ENCODE results near the gene ZNF860.
"Not testable (repeated sequence)": the region's sequence is repeated elsewhere in the genome, so short reads cannot be mapped to it uniquely, and the experiment has no call there.

Gene ZNF860

DNA sequence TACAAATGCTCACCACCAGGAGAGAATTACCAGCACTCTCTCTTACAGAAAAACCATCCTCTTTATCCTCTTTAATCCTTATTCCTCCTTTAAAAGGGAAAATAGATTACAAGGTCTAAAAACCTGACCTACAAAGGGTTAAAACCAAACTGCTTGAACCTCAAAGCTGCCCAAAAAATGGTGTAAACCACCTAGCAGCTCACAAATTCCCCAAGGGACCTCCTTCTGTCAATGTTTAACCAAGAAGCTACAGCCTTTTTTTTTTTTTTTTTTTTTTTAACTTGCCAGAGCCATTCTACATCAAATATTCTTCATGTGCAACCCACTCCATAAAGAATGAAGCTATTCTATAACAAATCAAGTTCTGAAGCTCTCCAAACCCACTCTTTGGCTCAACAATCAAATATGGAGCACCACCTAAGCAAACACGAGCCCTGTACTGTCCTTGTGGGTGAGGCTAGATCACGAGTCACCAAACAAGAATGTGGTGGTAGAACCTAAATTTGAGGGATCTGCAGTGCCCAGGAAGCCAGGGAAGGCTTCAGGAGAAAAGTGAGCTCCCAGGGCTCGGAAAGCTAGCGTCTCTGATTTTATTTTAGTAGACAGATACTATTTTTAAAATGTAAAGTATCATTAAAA, 20.6 kb upstream of the ZNF860 start:
- peak; percentile 68 for DNase-seq (ENCODE audit: low read depth)

DNA sequence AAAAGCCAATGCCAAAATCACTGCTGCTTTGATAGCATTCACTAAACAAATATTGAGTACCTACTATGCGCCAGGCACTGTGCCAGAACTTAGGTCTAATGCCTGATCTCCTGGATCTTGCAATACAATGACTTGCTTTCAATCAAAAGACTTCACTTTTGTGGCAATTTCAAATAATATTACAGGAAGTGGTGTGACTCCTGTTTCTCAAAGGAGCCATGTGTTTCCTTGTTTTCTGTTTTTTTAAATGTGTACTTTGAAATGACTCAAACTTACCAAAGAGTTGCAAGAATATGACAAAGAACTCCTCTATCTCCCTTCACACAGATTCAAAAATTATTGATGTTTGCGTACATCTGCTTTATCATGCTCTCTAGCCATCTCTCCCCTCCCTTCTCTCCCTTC, 18.7 kb upstream of the ZNF860 start:
- DNase-seq (ENCODE audit: low read depth) = no peak

DNA sequence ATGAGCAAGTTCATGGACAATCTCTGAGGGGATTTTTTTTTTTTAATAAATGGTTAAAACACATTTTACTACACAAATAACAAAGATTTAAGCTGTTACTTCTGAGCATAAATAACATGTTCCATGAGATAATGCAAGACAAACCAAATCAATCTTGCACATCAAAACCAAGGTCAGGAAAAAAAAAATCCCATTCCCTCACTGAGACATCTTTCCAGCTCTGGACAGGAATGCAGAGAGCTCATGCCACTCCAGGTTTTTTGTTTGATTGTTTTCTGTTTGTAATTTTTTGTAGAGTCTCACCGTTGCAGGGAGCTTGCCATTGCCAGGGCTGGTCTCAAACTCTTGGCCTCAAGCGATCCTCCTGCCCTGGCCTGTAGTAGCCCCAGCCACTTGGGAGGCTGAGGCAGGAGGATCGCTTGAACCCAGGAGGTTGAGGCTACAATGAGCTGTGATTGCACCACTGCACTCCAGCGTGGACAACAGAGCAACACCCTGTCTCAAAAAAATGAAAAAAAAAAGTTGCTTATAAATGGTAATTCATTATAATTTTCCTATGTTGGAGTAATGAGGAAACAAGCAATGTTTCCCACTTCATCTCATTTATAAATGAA, 14.5 kb upstream of the ZNF860 start:
- no peak for DNase-seq (ENCODE audit: low read depth)

DNA sequence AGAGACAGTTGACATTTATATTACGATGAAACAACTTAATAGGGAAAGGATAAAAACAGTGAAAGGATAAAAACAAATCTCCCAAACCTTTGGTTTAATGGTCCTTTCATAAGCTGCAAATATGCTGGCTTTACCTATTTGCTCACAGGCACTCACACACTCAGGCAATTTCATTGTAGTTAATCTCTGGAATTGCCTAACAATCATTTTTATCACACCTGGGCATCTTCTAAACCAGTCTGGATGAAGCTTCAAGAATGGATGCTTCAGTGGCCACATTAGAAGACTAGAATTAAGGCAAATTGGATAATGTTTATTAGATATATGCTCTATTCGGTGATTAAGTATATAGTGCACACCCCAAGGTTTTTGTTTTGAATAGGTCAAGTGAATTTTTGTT, 14.0 kb upstream of the ZNF860 start:
- DNase-seq (ENCODE audit: low read depth) = no peak

DNA sequence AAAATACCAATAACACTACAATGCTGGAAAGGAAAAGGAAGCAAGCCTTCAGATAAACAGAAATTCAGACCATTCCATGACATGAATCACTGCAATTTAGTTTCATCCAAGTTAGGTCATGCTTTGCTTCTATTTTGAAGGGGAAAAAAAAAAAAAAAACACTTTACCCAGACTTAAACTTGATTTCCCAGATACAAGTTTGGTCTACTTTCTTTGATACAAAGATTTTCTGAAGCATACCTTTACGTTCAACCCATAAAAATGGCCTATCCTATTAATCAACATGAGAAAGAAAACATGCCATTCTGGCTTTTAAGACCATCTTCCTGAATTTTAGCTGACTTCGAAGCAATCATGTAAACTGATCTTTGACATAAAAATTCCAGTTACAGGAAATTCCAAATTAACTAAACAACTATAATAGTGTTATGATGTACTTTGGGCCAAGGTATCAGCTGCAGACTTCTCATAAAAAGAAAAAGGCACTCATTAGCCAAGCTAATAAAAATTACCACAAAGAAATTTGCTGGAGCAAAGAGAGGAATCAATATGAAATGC, 13.1 kb upstream of the ZNF860 start:
- DNase-seq (ENCODE audit: low read depth) = peak; percentile 79

DNA sequence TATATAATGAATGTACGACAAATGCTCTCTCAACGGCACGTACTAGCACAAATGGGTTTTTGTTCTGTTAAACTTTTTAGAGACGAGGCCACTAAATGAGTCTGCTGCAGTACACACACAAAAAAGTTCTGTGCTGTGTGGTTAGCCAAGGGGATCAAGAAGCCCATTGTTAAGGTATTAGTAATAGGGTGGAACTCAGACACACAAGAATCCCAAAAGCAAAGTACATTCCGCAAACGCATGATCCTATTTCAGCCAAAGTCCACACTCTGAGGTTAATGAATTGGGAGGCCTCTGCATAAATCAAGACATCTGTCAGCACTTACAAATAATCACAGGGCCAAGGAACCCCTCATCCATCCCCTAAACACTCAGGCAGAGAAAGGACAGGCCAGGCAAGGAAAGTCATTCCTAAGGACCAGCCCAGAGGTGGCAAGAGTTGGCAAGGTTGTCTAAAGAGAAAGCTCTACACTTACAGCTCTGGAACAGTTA, 12.6 kb upstream of the ZNF860 start:
- DNase-seq (ENCODE audit: low read depth) = peak; percentile 94

DNA sequence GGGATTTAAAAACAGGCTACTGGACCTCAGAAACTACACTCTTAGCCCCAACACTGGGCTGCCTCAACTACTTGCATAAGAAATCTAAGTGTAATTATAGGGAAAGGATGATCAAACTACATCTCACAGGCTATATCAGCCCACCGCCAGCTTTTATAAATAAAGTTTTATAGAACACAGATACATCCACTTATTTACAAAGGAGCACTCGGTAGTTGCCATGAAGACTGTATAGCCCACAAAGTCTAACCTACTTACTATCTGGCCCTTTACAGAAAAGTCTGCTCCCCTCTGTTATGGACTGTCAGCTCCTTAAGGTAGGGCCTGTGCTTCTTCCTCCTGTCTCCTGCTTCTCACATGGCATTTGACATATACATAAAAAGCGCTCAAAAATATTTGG, 9.9 kb upstream of the ZNF860 start:
- DNase-seq (ENCODE audit: low read depth) = no peak

DNA sequence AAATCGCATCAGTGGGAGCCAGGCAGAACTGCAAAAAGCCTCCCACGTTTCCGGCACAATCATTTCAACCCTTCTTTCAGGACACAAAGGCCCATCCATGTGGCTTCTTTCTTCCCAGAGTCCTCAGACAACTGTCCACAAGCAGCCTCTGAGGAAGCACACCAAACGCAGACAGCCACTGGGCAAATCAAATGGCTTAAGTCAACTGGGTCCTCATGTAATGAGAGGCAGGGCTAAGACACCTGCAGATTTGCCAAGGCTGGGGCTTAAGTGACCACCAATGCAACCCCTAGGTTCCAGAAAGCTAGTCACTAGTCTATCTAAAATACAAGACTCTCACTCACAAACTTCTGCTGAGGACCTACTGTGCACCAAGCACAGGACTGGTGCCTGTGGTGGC, 8.5 kb upstream of the ZNF860 start:
- no peak for DNase-seq (ENCODE audit: low read depth)

DNA sequence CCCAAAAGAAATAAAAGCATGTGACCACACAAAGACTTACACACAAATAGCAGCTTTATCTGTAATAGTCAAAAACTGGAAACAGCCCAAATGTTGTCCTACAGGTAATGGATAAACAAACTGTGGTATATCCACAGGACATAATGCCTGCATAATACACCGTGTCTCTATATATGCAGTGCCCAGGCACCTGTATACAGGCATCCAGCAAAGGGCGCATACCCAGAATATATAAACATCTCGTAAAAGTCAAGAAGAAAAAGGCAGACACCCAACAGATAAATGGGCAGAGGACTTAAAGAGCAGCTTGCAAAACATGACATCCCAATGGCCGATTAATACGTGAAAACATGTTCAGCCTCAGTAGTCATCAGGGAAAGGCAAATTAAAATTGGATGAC, 7.7 kb upstream of the ZNF860 start:
- DNase-seq (ENCODE audit: low read depth) = no peak

DNA sequence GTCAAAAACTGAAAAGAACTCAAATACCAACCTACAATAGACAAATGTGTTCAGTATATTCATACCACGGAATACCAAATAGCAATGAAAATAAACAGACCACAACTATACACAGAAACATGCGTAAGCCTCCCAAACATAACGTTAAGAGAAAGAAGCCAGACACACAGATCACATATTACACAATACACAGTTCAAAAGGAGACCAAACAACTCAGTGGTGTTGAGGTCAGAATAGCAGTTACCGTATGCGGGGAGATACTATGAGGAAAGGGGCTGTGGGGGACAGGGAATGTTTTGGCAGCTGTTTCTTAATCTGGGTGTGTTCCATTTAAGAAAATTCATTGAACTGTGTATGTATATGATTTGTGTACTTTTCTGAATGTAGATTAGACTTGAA, 7.1 kb upstream of the ZNF860 start:
- no peak for DNase-seq (ENCODE audit: low read depth)

DNA sequence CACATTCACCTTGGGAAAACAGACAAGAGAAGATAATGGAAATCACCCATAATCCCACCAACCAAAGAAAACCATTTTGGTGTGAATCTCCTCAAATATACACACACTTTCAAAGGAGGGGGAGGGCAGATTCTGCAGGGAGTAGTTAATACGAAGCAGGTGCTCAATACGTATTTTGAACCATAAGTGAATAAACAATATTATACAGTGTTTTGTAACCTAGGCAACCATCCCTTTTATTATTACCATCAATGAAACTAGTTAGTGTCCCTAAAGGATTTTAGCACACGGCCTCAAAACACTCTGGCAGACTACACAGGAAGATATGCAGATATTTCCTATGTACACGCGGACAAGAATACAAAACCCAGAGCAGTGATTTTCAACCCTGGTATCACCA, 6.6 kb upstream of the ZNF860 start:
- no peak for DNase-seq (ENCODE audit: low read depth)

DNA sequence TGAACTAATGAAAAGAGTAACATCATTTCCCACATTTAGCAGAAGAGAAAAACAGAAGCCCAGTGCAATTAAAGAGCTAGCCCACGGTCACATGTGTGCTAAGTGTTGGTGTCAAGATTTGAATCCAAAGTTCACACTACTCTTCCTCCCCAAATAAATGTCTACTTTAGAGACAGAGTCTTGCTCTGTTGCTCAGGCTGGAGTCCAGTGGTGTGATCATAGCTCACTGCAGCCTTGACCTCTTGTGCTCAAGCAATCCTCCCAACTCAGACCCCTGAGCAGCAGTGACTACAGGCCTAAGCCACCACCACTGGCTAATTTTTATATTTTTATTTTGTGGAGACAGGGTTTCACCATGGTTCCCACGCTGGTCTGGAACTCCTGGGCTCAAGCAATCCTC, 5.2 kb upstream of the ZNF860 start:
- no peak for DNase-seq (ENCODE audit: low read depth)

DNA sequence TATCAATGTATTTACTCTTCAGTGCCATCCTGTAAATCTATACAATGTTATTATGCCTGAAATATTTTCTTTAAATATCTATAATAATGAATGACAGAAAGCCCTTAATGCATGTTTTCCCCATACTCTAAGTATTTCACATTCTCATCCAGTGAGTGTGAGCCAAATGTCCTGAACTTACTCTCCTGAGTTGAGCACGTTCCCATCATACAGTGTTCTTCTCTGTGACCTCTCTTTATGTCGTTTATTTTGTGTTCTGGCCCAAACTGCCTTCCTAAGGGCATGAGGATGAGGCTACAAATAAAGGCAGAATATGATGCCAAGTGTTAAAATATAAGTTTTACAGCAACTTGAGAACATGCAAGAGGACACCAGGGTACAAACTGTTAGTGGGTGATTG, 3.8 kb upstream of the ZNF860 start:
- no peak for DNase-seq (ENCODE audit: low read depth)

DNA sequence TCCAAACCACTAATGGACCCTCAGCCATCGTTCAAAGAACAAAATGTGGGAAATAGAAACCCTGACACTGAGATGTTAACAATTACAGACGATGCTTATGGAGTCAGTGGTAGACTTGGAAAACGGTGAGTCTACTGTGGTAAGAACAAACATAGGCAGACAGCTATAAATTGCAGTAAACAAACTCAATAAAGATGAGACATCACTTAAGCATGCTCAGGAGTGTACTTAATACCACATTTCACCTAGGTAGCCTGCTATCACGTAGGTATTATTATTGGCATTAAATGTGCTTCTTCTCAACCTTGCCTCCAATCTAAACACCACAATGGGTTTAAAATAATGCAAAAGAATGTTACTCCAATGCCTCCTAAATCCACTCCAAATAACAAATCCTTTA, 3.0 kb upstream of the ZNF860 start:
- DNase-seq (ENCODE audit: low read depth) = no peak

DNA sequence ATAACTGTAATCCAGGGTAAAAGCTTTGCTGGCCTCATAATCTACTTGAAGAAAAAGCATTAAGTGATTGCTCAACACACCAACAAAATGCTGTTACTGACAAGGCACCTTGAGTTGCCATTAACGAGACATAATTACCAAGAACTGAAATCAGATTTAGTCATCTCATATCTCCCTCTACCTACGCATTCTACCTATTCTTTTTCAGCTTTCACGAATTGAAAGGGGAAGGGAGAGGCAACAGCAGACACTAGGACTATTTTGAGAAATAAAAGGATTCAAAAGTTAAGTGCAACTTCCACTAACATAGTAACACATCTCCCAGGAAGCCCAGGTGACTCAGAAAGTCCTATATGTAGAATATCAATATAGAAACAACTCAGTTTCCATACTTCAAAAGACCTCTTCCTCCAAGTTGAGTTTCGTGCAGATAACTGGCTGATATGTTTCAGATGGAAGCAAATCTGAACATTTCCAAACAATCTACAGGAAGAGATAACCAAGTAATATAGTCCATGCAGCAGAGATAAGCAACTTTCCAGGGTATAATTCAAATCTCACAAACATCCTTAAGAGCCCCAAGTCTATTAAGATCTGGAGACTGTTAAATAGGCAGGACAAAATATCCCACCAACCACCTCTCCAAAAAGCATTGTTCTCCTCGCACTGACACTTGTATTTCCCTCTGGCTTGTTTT, 2.4 kb upstream of the ZNF860 start:
- no peak for DNase-seq (ENCODE audit: low read depth)

DNA sequence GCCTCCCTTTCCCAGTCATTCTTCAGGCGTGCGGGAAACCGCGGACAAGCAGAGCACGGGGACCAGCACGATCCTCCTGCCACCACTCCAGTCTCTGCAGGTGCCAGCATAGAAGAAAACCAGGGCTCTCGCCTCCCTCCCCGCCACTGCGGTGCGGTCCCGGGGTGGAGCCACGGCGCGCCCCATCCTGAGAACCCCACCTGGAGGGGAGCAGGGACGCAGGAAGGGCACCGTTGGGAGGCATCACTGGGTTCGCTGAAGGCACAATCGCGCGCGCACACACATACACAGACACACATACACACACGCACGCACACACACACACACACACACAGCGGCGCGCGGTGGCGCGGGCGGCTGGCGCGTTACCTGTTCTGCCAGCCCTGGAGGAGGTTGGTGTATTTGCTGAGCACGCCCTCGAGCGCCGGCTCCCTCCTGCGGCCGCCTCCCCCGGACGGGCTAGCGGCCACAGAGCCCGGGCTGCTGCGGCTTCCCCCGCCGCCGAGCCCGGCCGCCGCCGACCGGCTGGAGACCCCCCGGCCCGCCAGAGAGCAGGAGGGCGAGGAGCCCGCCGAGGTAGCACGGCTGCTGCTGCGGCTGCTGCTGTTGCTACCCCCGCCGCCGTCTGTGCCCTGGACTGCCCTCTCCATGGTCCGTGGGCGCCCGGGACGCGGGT, 882 bp upstream of the ZNF860 start:
- peak; percentile 47 for DNase-seq (ENCODE audit: low read depth)

DNA sequence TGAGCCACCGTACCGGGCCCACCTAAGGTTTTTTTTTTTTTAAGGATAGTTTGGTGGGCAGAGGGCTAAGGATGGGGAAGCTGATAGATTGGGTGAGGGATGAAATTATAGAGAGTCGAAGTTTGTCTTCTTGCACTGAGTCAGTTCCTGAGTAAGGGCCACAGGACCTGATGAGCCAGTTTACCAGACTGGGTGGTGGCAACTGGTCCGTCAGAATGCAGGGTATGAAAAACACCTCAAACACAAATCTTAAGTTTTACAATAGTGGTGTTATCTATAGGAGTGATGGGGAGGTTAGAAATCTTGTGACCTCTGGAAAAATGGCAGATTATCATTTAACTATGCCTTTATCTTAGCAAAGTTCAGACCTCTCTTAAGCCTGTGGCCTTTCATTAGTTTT, 2.8 kb downstream of the ZNF860 start:
- DNase-seq (ENCODE audit: low read depth) = no peak

DNA sequence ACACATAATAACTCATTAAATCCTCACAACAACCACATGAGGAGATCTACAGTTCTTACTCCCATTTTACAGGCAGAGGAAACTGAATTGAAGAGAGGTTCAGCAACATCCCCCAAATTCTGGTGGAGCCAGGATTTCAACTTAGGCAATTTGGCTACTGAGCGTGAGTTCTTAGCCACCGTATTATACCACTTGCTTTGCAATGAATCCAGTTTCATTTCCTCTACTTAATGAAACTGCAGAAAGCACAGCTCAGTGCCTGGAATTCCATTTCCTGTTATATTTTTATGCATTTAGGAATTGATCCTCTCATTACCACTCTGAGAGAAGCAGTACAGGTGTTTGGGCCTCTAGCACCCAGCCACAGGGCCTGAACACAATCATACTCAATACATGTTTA, 4.3 kb downstream of the ZNF860 start:
- no peak for DNase-seq (ENCODE audit: low read depth)

DNA sequence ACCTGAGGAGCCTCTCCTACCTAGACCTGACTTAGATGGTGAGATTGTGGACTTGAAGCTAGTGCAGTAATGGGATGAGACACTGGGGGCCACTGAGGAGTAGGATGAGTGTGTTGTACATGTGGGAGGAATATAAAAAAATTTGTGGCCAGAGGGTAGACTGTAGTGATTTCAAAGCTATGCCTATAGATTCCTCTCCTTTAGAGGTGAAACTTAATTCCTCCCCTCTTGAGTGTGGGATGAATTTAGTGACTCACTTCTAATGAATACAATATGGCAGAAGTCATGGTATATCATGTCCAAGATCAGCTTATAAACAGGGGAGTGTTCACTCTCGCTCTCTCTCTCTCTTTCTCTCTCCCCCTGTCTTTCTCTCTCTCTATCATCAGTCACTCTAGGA, 6.7 kb downstream of the ZNF860 start:
- DNase-seq (ENCODE audit: low read depth) = peak; percentile 5

DNA sequence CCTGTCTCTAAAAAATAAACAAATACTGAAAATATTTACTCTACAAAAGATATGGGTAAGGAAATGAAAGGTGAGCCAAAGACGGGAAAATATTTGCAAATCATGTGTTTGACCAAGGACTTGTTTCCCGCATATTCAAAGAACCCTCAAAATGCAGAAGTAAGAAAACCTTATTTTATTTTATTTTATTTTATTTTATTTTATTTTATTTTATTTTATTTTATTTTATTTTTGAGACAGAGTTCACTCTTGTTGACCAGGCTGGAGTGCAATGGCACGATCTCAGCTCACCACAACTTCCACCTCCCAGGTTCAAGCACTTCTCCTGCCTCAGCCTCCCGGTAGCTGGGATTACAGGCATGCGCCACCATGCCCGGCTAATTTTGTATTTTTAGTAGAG, 11.4 kb downstream of the ZNF860 start:
- not testable (repeated sequence) for DNase-seq (ENCODE audit: low read depth)

DNA sequence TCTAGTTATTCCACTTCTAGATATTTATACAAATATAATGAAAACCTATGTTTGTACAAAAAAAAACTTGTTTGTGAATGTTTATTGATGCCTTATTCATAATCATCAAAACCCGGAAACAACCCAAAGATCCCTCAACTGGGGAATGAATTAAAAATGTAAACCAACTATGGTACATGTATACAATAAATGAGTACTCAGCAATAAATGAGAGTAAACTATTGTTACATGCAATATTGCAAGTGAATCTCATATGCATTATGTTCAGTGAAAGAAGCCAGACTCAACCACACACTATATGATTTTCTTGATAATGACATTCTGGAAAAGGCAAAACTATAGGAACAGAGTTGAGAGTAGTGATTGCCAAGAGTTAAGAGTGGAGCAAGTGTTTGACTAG, 12.3 kb downstream of the ZNF860 start:
- DNase-seq (ENCODE audit: low read depth) = no peak

DNA sequence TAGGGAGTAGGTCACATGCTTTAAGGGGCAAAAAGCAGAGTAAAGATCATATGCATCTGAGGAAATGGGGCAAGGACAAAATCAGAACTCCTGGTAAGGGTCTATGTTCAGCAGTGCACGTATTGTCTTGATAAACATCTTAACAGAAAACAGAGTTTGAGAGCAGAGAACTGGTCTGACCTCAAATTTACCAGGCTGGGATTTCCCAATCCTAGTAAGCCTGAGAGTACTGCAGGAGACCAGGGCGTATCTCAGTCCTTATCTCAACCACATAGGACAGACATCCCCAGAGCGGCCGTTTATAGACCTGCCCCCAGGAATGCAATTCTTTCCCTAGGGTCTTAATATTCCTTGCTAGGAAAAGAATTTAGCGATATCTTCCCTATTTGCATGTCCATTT, 13.5 kb downstream of the ZNF860 start:
- DNase-seq (ENCODE audit: low read depth) = not testable (repeated sequence)

DNA sequence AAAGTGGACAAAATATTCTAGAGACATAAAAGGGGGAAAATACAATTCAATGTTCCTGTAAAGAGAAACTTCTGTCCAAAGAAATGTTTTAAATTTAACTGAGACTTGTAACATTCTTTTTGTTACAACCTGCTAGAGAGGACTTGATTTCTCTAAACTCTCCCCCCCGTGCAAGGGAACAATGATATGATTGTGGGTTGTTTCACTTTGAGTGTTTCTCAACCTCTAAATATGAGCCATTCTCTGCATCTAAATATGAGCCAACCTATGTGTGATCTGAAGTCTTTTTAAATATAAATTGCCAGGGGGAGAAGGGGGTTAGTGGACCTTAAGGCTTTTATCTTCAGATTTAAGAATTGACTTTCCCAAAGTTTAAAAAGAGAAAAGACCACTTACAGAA, 14.6 kb downstream of the ZNF860 start:
- DNase-seq (ENCODE audit: low read depth) = no peak

Measured in EH (cell line).